Osteoblast (primary cell): ENCODE data around the gene CDK17. TPM values are rescaled to one million over a fixed set of nuclear protein-coding genes. Genes with fewer than 3 reads are reported as not detected.
A peak's percentile ranks its signal among the peaks of the same experiment; 100 is the strongest.

Experiments used
- DNase-seq: peaks from one replicate; pipeline ENCODE4 v3.0.0; 2011; ENCODE audit warnings: low spot score, mixed read lengths; ENCODE audit not compliant: insufficient read length; ENCODE audit errors: missing footprints
- H2AFZ ChIP-seq: 2 replicates; pipeline ENCODE4 v1.6.0; 2011; ENCODE audit warnings: mild to moderate bottlenecking, low read length
- H3K27ac ChIP-seq: 2 replicates; pipeline ENCODE4 v1.5.1; 2011; ENCODE audit warnings: mild to moderate bottlenecking, low read depth, low read length, moderate library complexity
- H3K27me3 ChIP-seq: 2 replicates; pipeline ENCODE4 v1.6.0; 2012; ENCODE audit warnings: mild to moderate bottlenecking, control low read depth, inconsistent platforms, low read length, moderate library complexity; ENCODE audit not compliant: insufficient read depth
- H3K36me3 ChIP-seq: 2 replicates; pipeline ENCODE4 v1.5.1; 2011; ENCODE audit warnings: mild to moderate bottlenecking, low read length, control low read depth, moderate library complexity; ENCODE audit not compliant: insufficient read depth
- H3K4me1 ChIP-seq: 2 replicates; pipeline ENCODE4 v1.5.1; 2011; ENCODE audit warnings: mild to moderate bottlenecking, low read length, control low read depth, moderate library complexity; ENCODE audit not compliant: insufficient read depth
- H3K4me2 ChIP-seq: 2 replicates; pipeline ENCODE4 v1.6.0; 2011; ENCODE audit warnings: mild to moderate bottlenecking, low read length; ENCODE audit not compliant: insufficient read depth
- H3K4me3 ChIP-seq: fragments of 200-600 bp; sonication (generic); 3 replicates; pipeline ENCODE4 v1.5.1; 2012; ENCODE audit warnings: mild to moderate bottlenecking, low read length, inconsistent platforms; ENCODE audit not compliant: insufficient read depth
- H3K79me2 ChIP-seq: 2 replicates; pipeline ENCODE4 v1.6.0; 2012; ENCODE audit warnings: mild to moderate bottlenecking, low read length, control low read depth, inconsistent platforms; ENCODE audit not compliant: insufficient read depth
- H3K9me3 ChIP-seq: 2 replicates; pipeline ENCODE4 v1.5.1; 2011; ENCODE audit warnings: low read depth, low read length, control low read depth
- H4K20me1 ChIP-seq: 2 replicates; pipeline ENCODE4 v1.6.0; 2012; ENCODE audit warnings: mild to moderate bottlenecking, low read length, control low read depth; ENCODE audit not compliant: insufficient read depth
- total RNA-seq: library from RNA; depleted of rRNA; stranded (reverse); fragments of >200 nt; gene quantifications from 2 replicates; pipeline ENCODE4 v1.2.3, GENCODE V29; 2012
- TF ChIP-seq, protein P1 (sequence below): IDR thresholded peaks from 2 replicates; pipeline ENCODE4 v1.5.1; 2011; ENCODE audit warnings: mild to moderate bottlenecking, low read depth, low read length, moderate library complexity; ENCODE audit errors: extremely low read depth

The CDK17 gene
- total RNA-seq, 1 donor: 68.0 TPM

DNA sequence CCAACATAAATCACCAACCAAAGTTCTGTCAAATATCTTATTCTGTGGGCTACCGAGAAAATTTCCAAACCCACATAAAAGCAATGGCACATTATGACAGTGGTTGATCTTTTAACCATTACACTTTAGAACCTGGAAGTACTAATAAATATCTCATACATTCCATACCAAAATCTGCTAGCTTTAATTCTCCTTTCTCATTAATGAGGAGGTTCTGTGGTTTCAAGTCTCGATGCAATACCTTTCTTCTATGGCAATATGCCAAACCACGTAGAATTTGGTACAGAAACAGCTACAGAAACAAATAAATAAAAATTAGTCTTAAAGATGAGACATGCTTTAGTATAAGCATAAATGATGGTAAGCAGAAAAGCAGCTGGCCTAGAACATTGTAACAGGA, 105.4 kb downstream of the CDK17 start:
- Histone ChIP-seq H3K27ac (no peak overlapping the region), H2AFZ (no peak overlapping the region), H3K79me2 (peaks cover 16% of the 10 kb centered on the region), H3K27me3 (no peaks in the 10 kb centered on the region), H3K4me1 (no peaks in the 10 kb centered on the region), H3K9me3 (no peaks in the 10 kb centered on the region), H3K4me2 (no peak overlapping the region), H3K36me3 (peaks cover 43% of the 10 kb centered on the region), H3K4me3 (no peak overlapping the region), H4K20me1 (no peaks in the 10 kb centered on the region)
- DNase-seq: no peak
- TF ChIP-seq, protein P1, sequence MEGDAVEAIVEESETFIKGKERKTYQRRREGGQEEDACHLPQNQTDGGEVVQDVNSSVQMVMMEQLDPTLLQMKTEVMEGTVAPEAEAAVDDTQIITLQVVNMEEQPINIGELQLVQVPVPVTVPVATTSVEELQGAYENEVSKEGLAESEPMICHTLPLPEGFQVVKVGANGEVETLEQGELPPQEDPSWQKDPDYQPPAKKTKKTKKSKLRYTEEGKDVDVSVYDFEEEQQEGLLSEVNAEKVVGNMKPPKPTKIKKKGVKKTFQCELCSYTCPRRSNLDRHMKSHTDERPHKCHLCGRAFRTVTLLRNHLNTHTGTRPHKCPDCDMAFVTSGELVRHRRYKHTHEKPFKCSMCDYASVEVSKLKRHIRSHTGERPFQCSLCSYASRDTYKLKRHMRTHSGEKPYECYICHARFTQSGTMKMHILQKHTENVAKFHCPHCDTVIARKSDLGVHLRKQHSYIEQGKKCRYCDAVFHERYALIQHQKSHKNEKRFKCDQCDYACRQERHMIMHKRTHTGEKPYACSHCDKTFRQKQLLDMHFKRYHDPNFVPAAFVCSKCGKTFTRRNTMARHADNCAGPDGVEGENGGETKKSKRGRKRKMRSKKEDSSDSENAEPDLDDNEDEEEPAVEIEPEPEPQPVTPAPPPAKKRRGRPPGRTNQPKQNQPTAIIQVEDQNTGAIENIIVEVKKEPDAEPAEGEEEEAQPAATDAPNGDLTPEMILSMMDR: no peak

DNA sequence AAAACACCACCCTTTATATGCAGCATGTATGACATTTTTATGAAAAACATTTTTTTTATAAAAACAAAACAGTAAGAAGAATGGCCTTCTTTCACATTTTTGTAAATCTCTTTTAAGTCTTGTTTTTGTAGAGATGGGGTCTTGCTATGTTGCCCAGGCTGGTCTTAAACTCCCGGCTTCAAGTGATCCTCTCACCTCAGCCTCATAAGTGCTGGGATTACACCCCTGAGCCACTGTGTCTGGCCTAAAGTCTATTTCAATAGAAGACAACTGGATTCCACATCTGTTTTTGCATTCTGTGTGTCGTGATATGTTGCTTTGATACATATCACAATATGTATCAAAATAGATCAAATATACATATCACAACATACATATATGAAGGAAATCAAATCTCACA, 107.1 kb downstream of the CDK17 start:
- no peaks in the 10 kb centered on the region for H4K20me1 ChIP-seq
- no peak for DNase-seq
- H3K4me3 ChIP-seq: no peak overlapping the region
- no peaks in the 10 kb centered on the region for H3K9me3 ChIP-seq
- TF ChIP-seq, protein P1: no peak
- no peak overlapping the region for H2AFZ ChIP-seq
- H3K36me3 ChIP-seq: peaks cover 50% of the 10 kb centered on the region
- no peaks in the 10 kb centered on the region for H3K27me3 ChIP-seq
- no peak overlapping the region for H3K4me2 ChIP-seq
- no peak overlapping the region for H3K27ac ChIP-seq
- peaks cover 23% of the 10 kb centered on the region for H3K79me2 ChIP-seq
- H3K4me1 ChIP-seq: no peaks in the 10 kb centered on the region

DNA sequence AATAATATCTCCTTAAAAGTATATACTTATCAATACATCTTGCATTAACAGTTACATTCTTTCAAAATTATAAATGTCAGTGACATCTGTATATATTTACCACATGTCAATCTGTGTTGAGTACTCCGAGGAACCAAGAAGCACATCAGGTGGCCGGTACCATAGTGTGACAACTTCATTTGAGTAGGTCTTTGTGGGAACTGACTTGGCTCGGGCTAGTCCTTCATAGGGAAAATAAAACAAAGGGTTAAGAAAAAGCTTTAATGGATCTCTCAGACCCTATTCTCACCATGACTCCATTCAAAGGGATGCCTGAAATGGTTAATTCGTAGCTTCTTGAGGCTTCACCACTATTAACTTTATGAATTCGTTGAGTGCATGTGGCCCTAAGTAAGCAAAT, 111.2 kb downstream of the CDK17 start:
- Histone ChIP-seq H3K27ac (no peak overlapping the region), H3K27me3 (no peaks in the 10 kb centered on the region), H3K4me2 (no peak overlapping the region), H2AFZ (no peak overlapping the region), H3K36me3 (peaks cover 66% of the 10 kb centered on the region), H3K4me3 (no peak overlapping the region), H4K20me1 (no peaks in the 10 kb centered on the region), H3K79me2 (peaks cover 16% of the 10 kb centered on the region), H3K9me3 (no peaks in the 10 kb centered on the region), H3K4me1 (no peaks in the 10 kb centered on the region)
- TF ChIP-seq, protein P1: no peak
- no peak for DNase-seq

DNA sequence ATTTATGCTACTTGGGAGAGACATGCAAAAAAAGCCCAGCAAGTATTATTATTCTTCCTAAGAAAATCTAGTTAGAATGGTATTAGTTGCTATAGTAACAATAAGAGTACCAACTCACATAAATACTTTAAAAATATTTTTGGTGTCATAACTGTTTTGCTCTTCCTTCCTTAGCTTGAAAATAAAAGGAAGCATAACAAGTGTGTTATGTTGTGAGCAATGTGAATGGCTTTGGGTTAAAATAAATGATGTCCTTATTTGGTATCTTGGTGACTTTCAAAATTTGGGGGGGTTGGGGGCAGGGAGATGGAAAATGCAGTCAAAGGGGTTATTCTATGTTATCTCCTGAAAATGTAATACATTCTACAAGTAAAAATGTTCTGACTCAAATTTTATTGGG, 115.1 kb downstream of the CDK17 start:
- no peaks in the 10 kb centered on the region for H3K27me3 ChIP-seq
- H3K4me3 ChIP-seq: no peak overlapping the region
- no peak overlapping the region for H2AFZ ChIP-seq
- no peaks in the 10 kb centered on the region for H4K20me1 ChIP-seq
- H3K4me2 ChIP-seq: no peak overlapping the region
- H3K27ac ChIP-seq: peak overlapping the region; percentile 5
- H3K4me1 ChIP-seq: no peaks in the 10 kb centered on the region
- H3K79me2 ChIP-seq: peaks cover 18% of the 10 kb centered on the region
- TF ChIP-seq, protein P1: no peak
- no peaks in the 10 kb centered on the region for H3K9me3 ChIP-seq
- no peak for DNase-seq
- peaks cover 85% of the 10 kb centered on the region for H3K36me3 ChIP-seq
